ENCODE measurements around the gene SLC22A6.
A peak's percentile ranks its signal among the peaks of the same experiment; 100 is the strongest.

Gene SLC22A6

DNA sequence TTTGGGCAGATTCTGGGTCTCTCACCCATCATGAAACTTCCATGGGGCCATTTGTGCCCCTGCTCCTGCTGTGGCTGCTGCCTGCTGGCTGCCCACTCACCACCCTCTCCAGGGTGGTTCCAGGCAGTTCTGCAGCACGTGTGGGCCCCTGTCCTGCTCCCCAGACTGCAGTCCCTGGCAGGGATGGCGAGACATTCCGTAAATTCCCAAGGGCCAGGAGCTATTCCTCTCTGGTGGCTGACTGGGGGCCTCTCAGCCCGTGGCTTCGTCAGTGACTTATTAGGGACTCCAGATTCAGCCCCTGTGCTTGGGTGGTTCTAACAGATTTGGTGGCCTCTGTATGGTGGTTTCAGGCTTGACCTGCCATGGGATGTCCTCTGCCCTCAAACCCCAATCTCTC is 34.7 kb upstream of the SLC22A6 start:
- TF ChIP-seq, protein P1, sequence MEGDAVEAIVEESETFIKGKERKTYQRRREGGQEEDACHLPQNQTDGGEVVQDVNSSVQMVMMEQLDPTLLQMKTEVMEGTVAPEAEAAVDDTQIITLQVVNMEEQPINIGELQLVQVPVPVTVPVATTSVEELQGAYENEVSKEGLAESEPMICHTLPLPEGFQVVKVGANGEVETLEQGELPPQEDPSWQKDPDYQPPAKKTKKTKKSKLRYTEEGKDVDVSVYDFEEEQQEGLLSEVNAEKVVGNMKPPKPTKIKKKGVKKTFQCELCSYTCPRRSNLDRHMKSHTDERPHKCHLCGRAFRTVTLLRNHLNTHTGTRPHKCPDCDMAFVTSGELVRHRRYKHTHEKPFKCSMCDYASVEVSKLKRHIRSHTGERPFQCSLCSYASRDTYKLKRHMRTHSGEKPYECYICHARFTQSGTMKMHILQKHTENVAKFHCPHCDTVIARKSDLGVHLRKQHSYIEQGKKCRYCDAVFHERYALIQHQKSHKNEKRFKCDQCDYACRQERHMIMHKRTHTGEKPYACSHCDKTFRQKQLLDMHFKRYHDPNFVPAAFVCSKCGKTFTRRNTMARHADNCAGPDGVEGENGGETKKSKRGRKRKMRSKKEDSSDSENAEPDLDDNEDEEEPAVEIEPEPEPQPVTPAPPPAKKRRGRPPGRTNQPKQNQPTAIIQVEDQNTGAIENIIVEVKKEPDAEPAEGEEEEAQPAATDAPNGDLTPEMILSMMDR (conservative IDR thresholded peaks at IDR 0.05; ENCODE audit: low read depth, low read length) = no peak

GRCh38 chr11:63017306-63017974 is 32.7 kb upstream of the SLC22A6 start:
- peak; percentile 21 for DNase-seq (ENCODE audit: low read depth)
- TF ChIP-seq, protein P1 (conservative IDR thresholded peaks at IDR 0.05; ENCODE audit: low read depth, low read length) = no peak

More for the DNA sequence above, 34.7 kb upstream of the SLC22A6 start:
- H3K4me3 ChIP-seq (ENCODE audit: low read length) = no peak overlapping the region
- no peak for DNase-seq (ENCODE audit: low read depth)

GRCh38 chr11:63015521-63016215 is 30.9 kb upstream of the SLC22A6 start, which contains the start of gene SLC22A8:
Gene SLC22A8, minus strand, starts transcription at chr11:63015841. Its CDS starts 883 bp downstream, at chr11:63014958.
- DNase-seq (ENCODE audit: low read depth) = peak; percentile 34
- H3K4me3 ChIP-seq (ENCODE audit: low read length) = no peak within 1 kb of the TSS
- TF ChIP-seq, protein P1 (conservative IDR thresholded peaks at IDR 0.05; ENCODE audit: low read depth, low read length) = no peak

More at GRCh38 chr11:63017306-63017974, 32.7 kb upstream of the SLC22A6 start:
- no peak overlapping the region for H3K4me3 ChIP-seq (ENCODE audit: low read length)

- TF ChIP-seq, protein P1 (conservative IDR thresholded peaks at IDR 0.05; ENCODE audit: low read depth, low read length) = no peak
- H3K4me3 ChIP-seq (ENCODE audit: low read length) = no peak overlapping the region
- DNase-seq (ENCODE audit: low read depth) = no peak
These were observed 29.8 kb upstream of the SLC22A6 start for GRCh38 chr11:63014408-63015055.

DNA sequence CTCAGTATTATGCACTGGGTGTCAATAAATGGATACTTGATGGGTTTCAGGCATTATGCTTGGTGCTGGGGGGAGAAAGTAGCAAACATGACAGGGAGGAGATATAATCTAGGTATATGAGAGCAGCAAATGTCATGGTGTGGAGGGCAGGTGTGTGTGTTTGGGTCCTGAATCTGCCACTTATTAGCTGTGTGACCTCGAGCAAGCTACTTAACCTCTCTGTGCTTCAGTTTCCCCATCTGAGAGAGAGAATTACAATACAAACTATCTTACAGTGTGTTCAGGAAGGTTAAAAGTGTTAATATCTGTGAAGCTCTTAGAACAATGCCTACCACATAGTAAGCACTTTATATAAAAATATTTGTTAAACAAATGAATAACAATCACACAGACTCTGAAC is 28.1 kb upstream of the SLC22A6 start:
- H3K4me3 ChIP-seq (ENCODE audit: low read length) = no peak overlapping the region
- DNase-seq (ENCODE audit: low read depth) = no peak
- TF ChIP-seq, protein P1 (conservative IDR thresholded peaks at IDR 0.05; ENCODE audit: low read depth, low read length) = no peak

DNA sequence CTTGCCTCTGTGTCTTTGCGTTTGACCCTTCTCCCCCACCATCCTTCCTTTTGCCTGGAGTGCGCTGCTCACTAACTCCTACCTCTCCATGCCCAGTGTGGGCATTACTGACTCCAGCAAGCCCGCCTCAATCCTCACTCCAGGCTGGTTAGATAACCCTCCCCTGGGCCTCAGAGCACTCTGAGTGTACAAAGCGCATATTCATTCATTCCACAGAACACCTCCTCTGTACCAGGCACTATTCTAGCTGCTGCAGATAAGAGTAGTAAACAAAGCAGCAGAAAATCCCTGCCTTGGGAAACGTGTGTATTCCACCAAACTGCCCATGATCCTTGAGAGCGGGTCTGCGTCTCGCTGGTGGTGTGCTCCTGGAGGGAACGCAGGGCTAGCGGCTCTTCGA is 27.7 kb upstream of the SLC22A6 start:
- TF ChIP-seq, protein P1 (conservative IDR thresholded peaks at IDR 0.05; ENCODE audit: low read depth, low read length) = no peak
- DNase-seq (ENCODE audit: low read depth) = peak; percentile 63
- no peak overlapping the region for H3K4me3 ChIP-seq (ENCODE audit: low read length)

All from retinal pigment epithelial cell (primary cell).